H9 (cell line): ENCODE data around the gene ZNF221. TPM values are rescaled to one million over a fixed set of nuclear protein-coding genes. Genes with fewer than 3 reads are reported as not detected.
"Not testable (repeated sequence)": the region's sequence is repeated elsewhere in the genome, so short reads cannot be mapped to it uniquely, and the experiment has no call there.

Experiments
- DNase-seq: peaks from one replicate; pipeline ENCODE4 v3.0.0-alpha.2; 2017
- H2AFZ ChIP-seq: one replicate; pipeline ENCODE4 v1.6.1; 2013; ENCODE audit warnings: mild to moderate bottlenecking, low read length, control low read depth, moderate library complexity
- H2AK5ac ChIP-seq: 2 replicates; pipeline ENCODE4 v1.6.1; 2013; ENCODE audit warnings: low read length, control low read depth, mixed read lengths; ENCODE audit not compliant: insufficient read length
- H2BK120ac ChIP-seq: one replicate; pipeline ENCODE4 v1.6.1; 2013; ENCODE audit warnings: low read depth, mild to moderate bottlenecking, low read length, control low read depth, inconsistent platforms; ENCODE audit not compliant: poor library complexity, severe bottlenecking
- H2BK12ac ChIP-seq: 2 replicates; pipeline ENCODE4 v1.6.1; 2013; ENCODE audit warnings: low read length, control low read depth, mixed read lengths, low read depth; ENCODE audit not compliant: insufficient read length
- H2BK15ac ChIP-seq: 2 replicates; pipeline ENCODE4 v1.6.1; 2013; ENCODE audit warnings: low read depth, low read length, control low read depth
- H2BK20ac ChIP-seq: one replicate; pipeline ENCODE4 v1.6.1; 2013; ENCODE audit warnings: low read depth, mild to moderate bottlenecking, low read length, control low read depth, inconsistent platforms; ENCODE audit not compliant: poor library complexity, severe bottlenecking
- H2BK5ac ChIP-seq: 2 replicates; pipeline ENCODE4 v1.6.1; 2013; ENCODE audit warnings: low read length, control low read depth, mixed read lengths; ENCODE audit not compliant: insufficient read length
- H3K14ac ChIP-seq: 2 replicates; pipeline ENCODE4 v1.6.1; 2013; ENCODE audit warnings: low read length, control low read depth; ENCODE audit not compliant: insufficient read depth
- H3K18ac ChIP-seq: 2 replicates; pipeline ENCODE4 v1.6.1; 2013; ENCODE audit warnings: low read depth, mild to moderate bottlenecking, mixed read lengths, low read length, control low read depth; ENCODE audit not compliant: insufficient read length
- H3K23ac ChIP-seq: 2 replicates; pipeline ENCODE4 v1.6.1; 2013; ENCODE audit warnings: low read length, control low read depth, mixed read lengths, low read depth; ENCODE audit not compliant: insufficient read length
- H3K23me2 ChIP-seq: 2 replicates; pipeline ENCODE4 v1.6.1; 2013; ENCODE audit warnings: low read depth, mild to moderate bottlenecking, mixed read lengths, low read length, control low read depth; ENCODE audit not compliant: insufficient read length, poor library complexity, severe bottlenecking
- H3K27ac ChIP-seq: 2 replicates; pipeline ENCODE4 v1.5.1; 2013; ENCODE audit warnings: low read length, control low read depth, mixed read lengths, low read depth; ENCODE audit not compliant: insufficient read length
- H3K27me3 ChIP-seq: 2 replicates; pipeline ENCODE4 v1.6.1; 2013; ENCODE audit warnings: low read length, control low read depth, inconsistent platforms; ENCODE audit not compliant: insufficient read depth
- H3K4ac ChIP-seq: 2 replicates; pipeline ENCODE4 v1.6.1; 2013; ENCODE audit warnings: low read depth, mild to moderate bottlenecking, control low read depth, inconsistent platforms, low read length, moderate library complexity
- H3K4me1 ChIP-seq: 2 replicates; pipeline ENCODE4 v1.6.1; 2013; ENCODE audit warnings: low read length, control low read depth, inconsistent platforms; ENCODE audit not compliant: insufficient read depth
- H3K4me2 ChIP-seq: 2 replicates; pipeline ENCODE4 v1.6.1; 2013; ENCODE audit warnings: low read length, control low read depth, mixed read lengths; ENCODE audit not compliant: insufficient read length, insufficient read depth
- H3K56ac ChIP-seq: 2 replicates; pipeline ENCODE4 v1.6.1; 2013; ENCODE audit warnings: low read depth, mild to moderate bottlenecking, mixed read lengths, low read length, control low read depth; ENCODE audit not compliant: insufficient read length
- H3K79me1 ChIP-seq: 2 replicates; pipeline ENCODE4 v1.6.1; 2013; ENCODE audit warnings: low read depth, mild to moderate bottlenecking, moderate library complexity, low read length, control low read depth, inconsistent platforms; ENCODE audit not compliant: insufficient read depth, poor library complexity, severe bottlenecking
- H3K79me2 ChIP-seq: 2 replicates; pipeline ENCODE4 v1.6.1; 2013; ENCODE audit warnings: low read length, control low read depth, inconsistent platforms; ENCODE audit not compliant: insufficient read depth
- H3K9ac ChIP-seq: 2 replicates; pipeline ENCODE4 v1.6.1; 2013; ENCODE audit warnings: low read length, control low read depth, mixed read lengths; ENCODE audit not compliant: insufficient read length; ENCODE audit errors: extremely low read depth
- H3K9me3 ChIP-seq: one replicate; pipeline ENCODE4 v1.6.1; 2013; ENCODE audit warnings: low read depth, low read length, inconsistent platforms; ENCODE audit not compliant: control insufficient read depth
- H3T11ph ChIP-seq: one replicate; pipeline ENCODE4 v1.6.1; 2013; ENCODE audit warnings: mild to moderate bottlenecking, low read length, control low read depth, inconsistent platforms
- H4K20me1 ChIP-seq: one replicate; pipeline ENCODE4 v1.6.1; 2013; ENCODE audit not compliant: control insufficient read depth, insufficient read length, insufficient read depth
- H4K5ac ChIP-seq: 2 replicates; pipeline ENCODE4 v1.6.1; 2013; ENCODE audit warnings: low read depth, mild to moderate bottlenecking, mixed read lengths, low read length, control low read depth; ENCODE audit not compliant: insufficient read length
- H4K8ac ChIP-seq: replicated peaks from 2 replicates; pipeline ENCODE4 v1.6.1; 2013; ENCODE audit warnings: low read length, control low read depth, mixed read lengths, low read depth; ENCODE audit not compliant: insufficient read length
- H4K91ac ChIP-seq: 2 replicates; pipeline ENCODE4 v1.6.1; 2013; ENCODE audit warnings: low read depth, mild to moderate bottlenecking, moderate library complexity, mixed read lengths, low read length, control low read depth; ENCODE audit not compliant: insufficient read length
- H3K27ac Mint-ChIP-seq, 3 experiments: 2 replicates in 2 of 3; 3 replicates in 1 of 3; pipeline ENCODE4 v1.8.0; 2020 to 2021; ENCODE audit warnings: mixed read lengths in 3 of 3, mild to moderate bottlenecking in 1 of 3, moderate library complexity in 1 of 3
- H3K27me3 Mint-ChIP-seq: 2 replicates; pipeline ENCODE4 v1.8.0; 2021; ENCODE audit warnings: low read depth, mild to moderate bottlenecking, moderate library complexity, mixed read lengths
- H3K36me3 Mint-ChIP-seq, 3 experiments: 2 replicates in 2 of 3; 3 replicates in 1 of 3; pipeline ENCODE4 v1.8.0; 2020 to 2021; ENCODE audit warnings: low read depth in 3 of 3, mixed read lengths in 3 of 3; ENCODE audit not compliant: insufficient read depth in 1 of 3
- H3K4me1 Mint-ChIP-seq, 2 experiments: 2 replicates each; pipeline ENCODE4 v1.8.0; 2020; ENCODE audit warnings: mixed read lengths in 2 of 2
- H3K4me3 Mint-ChIP-seq, 2 experiments: 2 replicates in 1 of 2; 3 replicates in 1 of 2; pipeline ENCODE4 v1.8.0; 2020 to 2021; ENCODE audit warnings: mild to moderate bottlenecking in 2 of 2, mixed read lengths in 2 of 2, moderate library complexity in 1 of 2
- H3K9me3 Mint-ChIP-seq, 2 experiments: 2 replicates in 1 of 2; 3 replicates in 1 of 2; pipeline ENCODE4 v1.8.0; 2020; ENCODE audit warnings: mild to moderate bottlenecking in 2 of 2, mixed read lengths in 2 of 2, moderate library complexity in 1 of 2
- CTCF ChIP-seq: fragments of 200-600 bp; sonication (generic); conservative IDR thresholded peaks from 3 replicates; pipeline ENCODE4 v1.8.0; 2021; ENCODE audit warnings: antibody characterized with exemption, mild to moderate bottlenecking
- WGBS: extraction: QIAGEN DNeasy Blood & Tissue Kit; methylation state at CpG from one replicate; pipeline ENCODE4 v1.1.7; 2013; ENCODE audit warnings: missing lambda C conversion rate, low lambda C conversion rate, mixed read lengths; ENCODE audit not compliant: insufficient read length; ENCODE audit errors: extremely low coverage; 5-methylcytosine and 5-hydroxymethylcytosine counted together
- total RNA-seq: library from RNA; stranded (reverse); gene quantifications from 2 replicates; pipeline ENCODE4 v1.2.1, GENCODE V29; 2021

Gene ZNF221
- total RNA-seq, 1 experiment from 2014 or later = 8.0 TPM

GRCh38 chr19:43941209-43941608 is 9.8 kb upstream of the ZNF221 start:
- H3K4me1 ChIP-seq = no peaks in the 10 kb centered on the region
- H3K27me3 Mint-ChIP-seq = peaks cover 27% of the 10 kb centered on the region
- no peak overlapping the region for H2BK120ac ChIP-seq
- H3K9me3 Mint-ChIP-seq = peaks cover 36 to 52% of the 10 kb centered on the region in 2 experiments
- H3K4me2 ChIP-seq = no peak overlapping the region
- H3K9me3 ChIP-seq = no peaks in the 10 kb centered on the region
- TF ChIP-seq CTCF = no peak
- H3K36me3 Mint-ChIP-seq = no peaks in the 10 kb centered on the region; a peak in 1 of 7 replicates
- H2AFZ ChIP-seq = no peak overlapping the region
- H2BK20ac ChIP-seq = no peak overlapping the region
- H3T11ph ChIP-seq = no peak overlapping the region
- H2BK5ac ChIP-seq = no peak overlapping the region
- H3K23me2 ChIP-seq = no peaks in the 10 kb centered on the region
- no peak overlapping the region for H3K27ac ChIP-seq
- no peaks in the 10 kb centered on the region for H4K20me1 ChIP-seq
- H3K14ac ChIP-seq = no peak overlapping the region
- no peaks in the 10 kb centered on the region for H3K4me1 Mint-ChIP-seq
- H3K18ac ChIP-seq = no peak overlapping the region
- no peak overlapping the region for H4K5ac ChIP-seq
- H3K4ac ChIP-seq = no peak overlapping the region
- H3K23ac ChIP-seq = no peak overlapping the region
- H3K4me3 Mint-ChIP-seq = no peak overlapping the region
- no peaks in the 10 kb centered on the region for H3K27me3 ChIP-seq
- no peak overlapping the region for H3K9ac ChIP-seq
- no peak overlapping the region for H4K8ac ChIP-seq
- no peak overlapping the region for H2BK12ac ChIP-seq
- no peak overlapping the region for H3K27ac Mint-ChIP-seq
- no peak overlapping the region for H2AK5ac ChIP-seq
- no CpG with 5 or more reads among the region's 5 CpGs for WGBS
- no peak overlapping the region for H4K91ac ChIP-seq
- no peaks in the 10 kb centered on the region for H3K79me2 ChIP-seq
- H3K56ac ChIP-seq = no peak overlapping the region
- H2BK15ac ChIP-seq = no peak overlapping the region
- DNase-seq = no peak
- no peaks in the 10 kb centered on the region for H3K79me1 ChIP-seq

- not testable (repeated sequence) for H2BK12ac ChIP-seq, H4K91ac ChIP-seq, H3K4me2 ChIP-seq, H3K4ac ChIP-seq, H3K23me2 ChIP-seq, H3K23ac ChIP-seq, H2AFZ ChIP-seq, H3K14ac ChIP-seq, H3K79me2 ChIP-seq, H4K5ac ChIP-seq, H3K27ac ChIP-seq, H3K4me1 Mint-ChIP-seq, H3K18ac ChIP-seq, H2BK15ac ChIP-seq, H3K27me3 ChIP-seq, H3T11ph ChIP-seq, H2AK5ac ChIP-seq, H3K56ac ChIP-seq, H4K8ac ChIP-seq, H4K20me1 ChIP-seq, H3K27ac Mint-ChIP-seq, H2BK120ac ChIP-seq, H3K9ac ChIP-seq, H3K4me1 ChIP-seq, H3K9me3 ChIP-seq, H2BK20ac ChIP-seq, DNase-seq, H3K4me3 Mint-ChIP-seq, H3K79me1 ChIP-seq, H2BK5ac ChIP-seq
- Mint-ChIP-seq H3K36me3 (peaks cover 1 to 11% (median 8%) of the 10 kb centered on the region in 3 experiments), H3K27me3 (peaks cover 26% of the 10 kb centered on the region), H3K9me3 (peaks cover 58 to 72% of the 10 kb centered on the region in 2 experiments)
- WGBS = no CpG with 5 or more reads among the region's 1 CpG
These were observed 3.6 kb upstream of the ZNF221 start for GRCh38 chr19:43947412-43947811.
